ENCODE measurements around the gene LBX1. TPM values are rescaled to one million over a fixed set of nuclear protein-coding genes. Genes with fewer than 3 reads are reported as not detected.

The LBX1 gene
- total RNA-seq, 2 donors from 2014 or later = not detected

- Histone ChIP-seq H3K9me3 (ENCODE audit: control insufficient read depth, low read length) (no peaks in the 10 kb centered on the region), H3K9ac (ENCODE audit: extremely low read depth, low read length, poor library complexity, severe bottlenecking) (no peak overlapping the region), H3K36me3 (ENCODE audit: control insufficient read depth, insufficient read depth, low read length) (no peaks in the 10 kb centered on the region), H3K4me1 (ENCODE audit: control insufficient read depth, insufficient read depth, low read length) (peaks cover 13% of the 10 kb centered on the region), H3K27me3 (ENCODE audit: control insufficient read depth, insufficient read depth, low read length, poor library complexity, severe bottlenecking) (peaks cover 36% of the 10 kb centered on the region), H3K4me3 (ENCODE audit: low read length) (no peak overlapping the region), H3K27ac (ENCODE audit: low read depth, low read length) (no peak overlapping the region)
- H3K4me3 Mint-ChIP-seq = no peak overlapping the region
- TF ChIP-seq CTCF (conservative IDR thresholded peaks at IDR 0.05) = no peak
- no peak for DNase-seq
- H3K36me3 Mint-ChIP-seq (ENCODE audit: low read depth) = no peaks in the 10 kb centered on the region
- H3K27ac Mint-ChIP-seq = no peak overlapping the region
- H3K27me3 Mint-ChIP-seq (ENCODE audit: insufficient read depth) = peaks cover 47% of the 10 kb centered on the region
- peaks cover 20% of the 10 kb centered on the region for H3K4me1 Mint-ChIP-seq
- WGBS, 2 experiments (ENCODE audit: insufficient coverage in 1 of 2, insufficient read length in 1 of 2) = 96 to 100% methylated on average over 1 of the region's 1 CpG
- H3K9me3 Mint-ChIP-seq = no peaks in the 10 kb centered on the region
Observed at GRCh38 chr10:101256387-101256786, 27.1 kb upstream of the LBX1 start.

- H3K4me1 Mint-ChIP-seq = peaks cover 6% of the 10 kb centered on the region
- no peak overlapping the region for H3K4me3 Mint-ChIP-seq
- Histone ChIP-seq H3K27ac (ENCODE audit: low read depth, low read length) (no peak overlapping the region), H3K4me1 (ENCODE audit: control insufficient read depth, insufficient read depth, low read length) (no peaks in the 10 kb centered on the region), H3K9ac (ENCODE audit: extremely low read depth, low read length, poor library complexity, severe bottlenecking) (no peak overlapping the region), H3K9me3 (ENCODE audit: control insufficient read depth, low read length) (no peaks in the 10 kb centered on the region), H3K4me3 (ENCODE audit: low read length) (no peak overlapping the region), H3K27me3 (ENCODE audit: control insufficient read depth, insufficient read depth, low read length, poor library complexity, severe bottlenecking) (peaks cover 95% of the 10 kb centered on the region), H3K36me3 (ENCODE audit: control insufficient read depth, insufficient read depth, low read length) (no peaks in the 10 kb centered on the region)
- H3K27ac Mint-ChIP-seq = no peak overlapping the region
- DNase-seq = no peak
- WGBS, 2 experiments (ENCODE audit: insufficient coverage in 1 of 2, insufficient read length in 1 of 2) = 93 to 100% methylated on average over 2 to 7 of the region's 7 CpGs
- no peaks in the 10 kb centered on the region for H3K9me3 Mint-ChIP-seq
- TF ChIP-seq CTCF (conservative IDR thresholded peaks at IDR 0.05) = no peak
- peaks cover 87% of the 10 kb centered on the region for H3K27me3 Mint-ChIP-seq (ENCODE audit: insufficient read depth)
- H3K36me3 Mint-ChIP-seq (ENCODE audit: low read depth) = no peaks in the 10 kb centered on the region
Observed at GRCh38 chr10:101250136-101250535, 20.9 kb upstream of the LBX1 start.

GRCh38 chr10:101249171-101249581 lies 19.9 kb upstream of the LBX1 start:
- Histone ChIP-seq H3K27ac (ENCODE audit: low read depth, low read length) (no peak overlapping the region), H3K9me3 (ENCODE audit: control insufficient read depth, low read length) (no peaks in the 10 kb centered on the region), H3K4me1 (ENCODE audit: control insufficient read depth, insufficient read depth, low read length) (no peaks in the 10 kb centered on the region), H3K9ac (ENCODE audit: extremely low read depth, low read length, poor library complexity, severe bottlenecking) (no peak overlapping the region), H3K36me3 (ENCODE audit: control insufficient read depth, insufficient read depth, low read length) (no peaks in the 10 kb centered on the region), H3K27me3 (ENCODE audit: control insufficient read depth, insufficient read depth, low read length, poor library complexity, severe bottlenecking) (peaks cover 95% of the 10 kb centered on the region), H3K4me3 (ENCODE audit: low read length) (no peak overlapping the region)
- no peak for TF ChIP-seq CTCF (conservative IDR thresholded peaks at IDR 0.05)
- Mint-ChIP-seq H3K4me1 (peaks cover 6% of the 10 kb centered on the region), H3K27me3 (ENCODE audit: insufficient read depth) (peaks cover 86% of the 10 kb centered on the region), H3K36me3 (ENCODE audit: low read depth) (no peaks in the 10 kb centered on the region), H3K27ac (no peak overlapping the region), H3K4me3 (no peak overlapping the region), H3K9me3 (no peaks in the 10 kb centered on the region)
- DNase-seq = no peak
- 81 to 89% methylated on average over 10 to 14 of the region's 15 CpGs for WGBS, 2 experiments (ENCODE audit: insufficient coverage in 1 of 2, insufficient read length in 1 of 2)

All from endodermal cell (in vitro differentiated cells).